Measurements from ENCODE around the gene EP400. TPM values are rescaled to one million over a fixed set of nuclear protein-coding genes. Genes with fewer than 3 reads are reported as not detected.

EP400 gene
- total and polyA plus RNA-seq, 2 of the 4 experiments (the other 2 are of a cell fraction) = 4.3 to 11.4 TPM

GRCh38 chr12:131908092-131909080, 41.4 kb upstream of the EP400 start:
- Histone ChIP-seq H3K9me1 (ENCODE audit: insufficient read depth, low read length) (0 out of 2 replicates have a peak, but pooled peaks cover 3% of the 10 kb centered on the region), H3K36me3 (ENCODE audit: control insufficient read depth, insufficient read depth, low read length) (peaks cover 51% of the 10 kb centered on the region), H2AFZ (replicated peaks; ENCODE audit: low read length, poor library complexity) (no peak overlapping the region), H3K4me1 (ENCODE audit: control insufficient read depth, insufficient read depth, low read length) (peaks cover 9% of the 10 kb centered on the region), H2AK5ac (ENCODE audit: low read depth, low read length) (no peak overlapping the region), H3K4me2 (ENCODE audit: low read depth, low read length) (no peak overlapping the region), H3K9ac (ENCODE audit: low read depth, low read length) (no peak overlapping the region), H3K79me1 (ENCODE audit: low read depth in 1 of 2, low read length in 2 of 2) (peaks cover 9 to 32% of the 10 kb centered on the region in 2 experiments; a peak in 3 of 4 replicates), H2BK15ac (ENCODE audit: low read depth, low read length) (no peak overlapping the region), H3K4ac (ENCODE audit: low read depth, low read length) (no peak overlapping the region), H3K18ac (ENCODE audit: low read depth, low read length) (no peak overlapping the region), H2BK5ac (ENCODE audit: low read depth, low read length, poor library complexity, severe bottlenecking) (no peak overlapping the region), H3K14ac (replicated peaks; ENCODE audit: low read depth, low read length) (no peak overlapping the region), H4K91ac (ENCODE audit: insufficient read depth, low read depth, low read length) (no peak overlapping the region), H3K27me3 (ENCODE audit: control insufficient read depth, insufficient read depth, low read length) (no peaks in the 10 kb centered on the region), H3K27ac (ENCODE audit: insufficient read depth, low read length) (no peak overlapping the region), H3K4me3 (ENCODE audit: insufficient read depth, low read depth, low read length) (no peak overlapping the region), H4K8ac (ENCODE audit: low read depth in 2 of 2, low read length in 2 of 2) (no peak overlapping the region), H4K5ac (ENCODE audit: low read depth, low read length) (no peak overlapping the region), H2BK120ac (ENCODE audit: low read depth, low read length) (no peak overlapping the region), H4K20me1 (ENCODE audit: insufficient read depth, low read length) (peaks cover 38% of the 10 kb centered on the region), H3K23ac (ENCODE audit: low read depth, low read length) (no peak overlapping the region), H3K56ac (ENCODE audit: extremely low read depth, insufficient read depth, low read length) (no peak overlapping the region), H2BK20ac (ENCODE audit: low read depth, low read length) (no peak overlapping the region), H2AK9ac (replicated peaks; ENCODE audit: low read depth, low read length, poor library complexity) (no peak overlapping the region), H3K9me3 (ENCODE audit: control insufficient read depth, insufficient read depth, low read length) (no peaks in the 10 kb centered on the region)
- ChIA-PET POLR2A (ENCODE audit: unreplicated experiment) (no interaction called here), CTCF (no interaction called here)
- dilution Hi-C loops (cut with HindIII; ENCODE audit: low sequenced_read_pairs, unreplicated experiment) = no loop called here
- DNase-seq = no peak
- in situ Hi-C loops (cut with MboI; ENCODE audit: low sequenced_read_pairs) = no loop called here
- no peak for ATAC-seq (ENCODE audit: low read depth)
- 97% methylated on average over 78 of the region's 96 CpGs; no CpG with 5 or more reads in 1 of the 2 experiments for WGBS, 2 experiments (ENCODE audit: extremely low coverage in 2 of 2, insufficient read length in 1 of 2)
- no TSS peak for BruUV-seq (replicated peaks)
- intact Hi-C loops (cut with micrococcal nuclease) = no loop called here
- TF ChIP-seq CTCF (conservative IDR thresholded peaks at IDR 0.05; ENCODE audit: low read depth, low read length) (no peak), POLR2A (IDR thresholded peaks at IDR 0.05; ENCODE audit: low read depth, low read length) (no peak), SMC3 (IDR thresholded peaks at IDR 0.05; ENCODE audit: low read depth, low read length) (no peak), RCOR1 (IDR thresholded peaks at IDR 0.05; ENCODE audit: insufficient replicate concordance, low read length) (no peak), BHLHE40 (IDR thresholded peaks at IDR 0.05; ENCODE audit: low read depth, low read length) (no peak), FOS (IDR thresholded peaks at IDR 0.05; ENCODE audit: low read depth, low read length) (no peak), MAZ (IDR thresholded peaks at IDR 0.05; ENCODE audit: borderline replicate concordance, low read depth, low read length) (no peak), ELK1 (IDR thresholded peaks at IDR 0.05; ENCODE audit: borderline replicate concordance, low read depth, low read length) (no peak), RAD21 (IDR thresholded peaks at IDR 0.05; ENCODE audit: low read length) (no peak), MAFK (IDR thresholded peaks at IDR 0.05; ENCODE audit: low read depth, low read length) (no peak), USF2 (IDR thresholded peaks at IDR 0.05; ENCODE audit: low read depth, low read length) (no peak), MXI1 (IDR thresholded peaks at IDR 0.05; ENCODE audit: borderline replicate concordance, low read depth, low read length) (no peak), CEBPB (IDR thresholded peaks at IDR 0.05; ENCODE audit: low read depth, low read length) (no peak)
